HepG2 (cell line): ENCODE data around the gene CCL27. TPM values are rescaled to one million over a fixed set of nuclear protein-coding genes. Genes with fewer than 3 reads are reported as not detected.

Source experiments
- AHR ChIP-seq: IDR thresholded peaks from 2 replicates; pipeline ENCODE4 v1.6.1; 2018; ENCODE audit warnings: missing genetic modification reagents, missing compliant biosample characterization
- MBD4 ChIP-seq: IDR thresholded peaks from 2 replicates; pipeline ENCODE4 v1.6.1; 2012; ENCODE audit warnings: low read length, inconsistent platforms, borderline replicate concordance
- NCOR1 ChIP-seq: fragments of 200-600 bp; sonication (generic); IDR thresholded peaks from 2 replicates; pipeline ENCODE4 v1.7.0; 2017; ENCODE audit warnings: antibody characterized with exemption, low read length, borderline replicate concordance
- SALL1 ChIP-seq: sonication (generic); formaldehyde crosslinking; IDR thresholded peaks from 2 replicates; pipeline ENCODE4 v1.8.0; 2022; ENCODE audit warnings: mild to moderate bottlenecking, missing genetic modification reagents
- TBP ChIP-seq: sonication (generic); formaldehyde crosslinking; IDR thresholded peaks from 2 replicates; pipeline ENCODE4 v1.5.0; 2020; ENCODE audit warnings: missing genetic modification reagents
- ZFP1 ChIP-seq: IDR thresholded peaks from 2 replicates; pipeline ENCODE4 v1.6.1; 2016
- ZNF230 ChIP-seq: sonication (generic); formaldehyde crosslinking; IDR thresholded peaks from 2 replicates; pipeline ENCODE4 v1.4.0; 2020; ENCODE audit warnings: mild to moderate bottlenecking, missing genetic modification reagents
- ZNF670 ChIP-seq: sonication (generic); formaldehyde crosslinking; IDR thresholded peaks from 2 replicates; pipeline ENCODE4 v1.8.0; 2022; ENCODE audit warnings: mild to moderate bottlenecking, missing genetic modification reagents, borderline replicate concordance
- ZNF841 ChIP-seq: sonication (generic); formaldehyde crosslinking; IDR thresholded peaks from 2 replicates; pipeline ENCODE4 v1.8.1; 2023; ENCODE audit warnings: missing genetic modification reagents, borderline replicate concordance
- ZSCAN29 ChIP-seq: sonication (generic); formaldehyde crosslinking; conservative IDR thresholded peaks from 2 replicates; pipeline ENCODE4 v1.4.0; 2020; ENCODE audit warnings: mild to moderate bottlenecking, missing genetic modification reagents
- polyA plus RNA-seq, 8 experiments: library from polyadenylated mRNA; depleted of rRNA in 3 of 8; stranded (reverse) in 7 of 8; unstranded in 1 of 8; fragments of >200 nt; fragmentation: Illumina TruSeq in 4 of 8; extraction: Trizol in 4 of 8; gene quantifications; 2 replicates each; pipeline versions ENCODE4 v1.2.1 to v1.2.3, GENCODE V29; 2011 to 2016; ENCODE audit warnings: low read depth in 4 of 8, missing spikeins in 1 of 8, mixed read lengths in 1 of 8; ENCODE audit not compliant: insufficient read depth in 1 of 8
- total RNA-seq, 5 experiments: library from RNA; depleted of rRNA; stranded (reverse); fragments of >200 nt; fragmentation: Illumina TruSeq; extraction: Trizol; gene quantifications; 2 replicates each; pipeline ENCODE4 v1.2.3, GENCODE V29; 2016; ENCODE audit warnings: low read depth in 1 of 5
- TF ChIP-seq, protein P1 (sequence below): sonication (generic); formaldehyde crosslinking; IDR thresholded peaks from 2 replicates; pipeline ENCODE4 v1.8.1; 2022; ENCODE audit warnings: low read depth, mild to moderate bottlenecking, missing genetic modification reagents
- TF ChIP-seq, protein P2 (sequence below): sonication (generic); formaldehyde crosslinking; IDR thresholded peaks from 2 replicates; pipeline ENCODE4 v1.4.0; 2020; ENCODE audit warnings: missing genetic modification reagents, mild to moderate bottlenecking, borderline replicate concordance
- TF ChIP-seq, protein P3 (sequence below): sonication (generic); formaldehyde crosslinking; IDR thresholded peaks from one replicate; pipeline ENCODE4 v1.5.1; 2020; ENCODE audit warnings: mild to moderate bottlenecking, missing genetic modification reagents; ENCODE audit errors: not compliant biosample characterization
- TF ChIP-seq, protein P4 (sequence below): sonication (generic); formaldehyde crosslinking; IDR thresholded peaks from 2 replicates; pipeline ENCODE4 v1.5.0; 2020; ENCODE audit warnings: missing genetic modification reagents

The CCL27 gene
- total and polyA plus RNA-seq, 2 of the 13 experiments (the other 11 are each of a cell fraction or from before 2014, with no cell fraction given) = not detected

DNA sequence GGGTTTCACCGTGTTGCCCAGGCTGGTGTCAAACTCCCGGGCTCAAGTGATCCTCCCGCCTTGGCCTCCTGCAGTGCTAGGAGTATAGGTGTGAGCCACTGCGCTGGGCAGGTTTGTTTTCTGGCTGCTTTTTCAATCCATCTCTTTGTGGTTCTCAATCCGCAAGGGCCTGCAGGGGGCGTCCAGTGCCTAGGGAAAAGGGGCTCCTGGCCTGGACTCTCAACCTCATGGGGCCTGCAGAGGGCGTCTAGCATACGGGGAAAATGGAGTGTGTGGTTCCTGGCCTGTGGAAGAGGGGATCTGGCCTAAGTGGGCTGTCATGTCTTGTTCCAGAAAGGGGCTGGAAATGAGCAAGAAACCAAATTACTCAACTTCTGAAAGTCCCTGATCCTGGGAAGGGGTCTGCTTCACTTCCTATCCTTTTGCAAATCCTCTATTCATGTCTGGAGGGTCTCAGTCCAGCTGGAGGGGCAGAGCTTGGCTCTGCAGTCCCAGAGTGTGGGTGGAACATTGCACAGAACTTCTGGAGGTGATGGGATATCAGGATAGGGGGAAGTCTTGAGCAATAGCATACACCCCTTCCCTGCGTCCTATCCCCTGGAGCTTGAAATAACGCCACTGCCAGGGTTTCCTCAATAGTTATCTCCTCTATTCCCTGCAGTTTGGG is 12.7 kb upstream of the CCL27 start (continued):
- TF ChIP-seq, protein P1, sequence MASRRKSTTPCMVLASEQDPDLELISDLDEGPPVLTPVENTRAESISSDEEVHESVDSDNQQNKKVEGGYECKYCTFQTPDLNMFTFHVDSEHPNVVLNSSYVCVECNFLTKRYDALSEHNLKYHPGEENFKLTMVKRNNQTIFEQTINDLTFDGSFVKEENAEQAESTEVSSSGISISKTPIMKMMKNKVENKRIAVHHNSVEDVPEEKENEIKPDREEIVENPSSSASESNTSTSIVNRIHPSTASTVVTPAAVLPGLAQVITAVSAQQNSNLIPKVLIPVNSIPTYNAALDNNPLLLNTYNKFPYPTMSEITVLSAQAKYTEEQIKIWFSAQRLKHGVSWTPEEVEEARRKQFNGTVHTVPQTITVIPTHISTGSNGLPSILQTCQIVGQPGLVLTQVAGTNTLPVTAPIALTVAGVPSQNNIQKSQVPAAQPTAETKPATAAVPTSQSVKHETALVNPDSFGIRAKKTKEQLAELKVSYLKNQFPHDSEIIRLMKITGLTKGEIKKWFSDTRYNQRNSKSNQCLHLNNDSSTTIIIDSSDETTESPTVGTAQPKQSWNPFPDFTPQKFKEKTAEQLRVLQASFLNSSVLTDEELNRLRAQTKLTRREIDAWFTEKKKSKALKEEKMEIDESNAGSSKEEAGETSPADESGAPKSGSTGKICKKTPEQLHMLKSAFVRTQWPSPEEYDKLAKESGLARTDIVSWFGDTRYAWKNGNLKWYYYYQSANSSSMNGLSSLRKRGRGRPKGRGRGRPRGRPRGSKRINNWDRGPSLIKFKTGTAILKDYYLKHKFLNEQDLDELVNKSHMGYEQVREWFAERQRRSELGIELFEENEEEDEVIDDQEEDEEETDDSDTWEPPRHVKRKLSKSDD (CRISPR knock-in tag) = no peak
- no peak for TF ChIP-seq ZNF230 (CRISPR knock-in tag)
- no peak for TF ChIP-seq MBD4
- TF ChIP-seq, protein P2, sequence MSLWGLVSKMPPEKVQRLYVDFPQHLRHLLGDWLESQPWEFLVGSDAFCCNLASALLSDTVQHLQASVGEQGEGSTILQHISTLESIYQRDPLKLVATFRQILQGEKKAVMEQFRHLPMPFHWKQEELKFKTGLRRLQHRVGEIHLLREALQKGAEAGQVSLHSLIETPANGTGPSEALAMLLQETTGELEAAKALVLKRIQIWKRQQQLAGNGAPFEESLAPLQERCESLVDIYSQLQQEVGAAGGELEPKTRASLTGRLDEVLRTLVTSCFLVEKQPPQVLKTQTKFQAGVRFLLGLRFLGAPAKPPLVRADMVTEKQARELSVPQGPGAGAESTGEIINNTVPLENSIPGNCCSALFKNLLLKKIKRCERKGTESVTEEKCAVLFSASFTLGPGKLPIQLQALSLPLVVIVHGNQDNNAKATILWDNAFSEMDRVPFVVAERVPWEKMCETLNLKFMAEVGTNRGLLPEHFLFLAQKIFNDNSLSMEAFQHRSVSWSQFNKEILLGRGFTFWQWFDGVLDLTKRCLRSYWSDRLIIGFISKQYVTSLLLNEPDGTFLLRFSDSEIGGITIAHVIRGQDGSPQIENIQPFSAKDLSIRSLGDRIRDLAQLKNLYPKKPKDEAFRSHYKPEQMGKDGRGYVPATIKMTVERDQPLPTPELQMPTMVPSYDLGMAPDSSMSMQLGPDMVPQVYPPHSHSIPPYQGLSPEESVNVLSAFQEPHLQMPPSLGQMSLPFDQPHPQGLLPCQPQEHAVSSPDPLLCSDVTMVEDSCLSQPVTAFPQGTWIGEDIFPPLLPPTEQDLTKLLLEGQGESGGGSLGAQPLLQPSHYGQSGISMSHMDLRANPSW (CRISPR knock-in tag) = no peak
- no peak for TF ChIP-seq TBP (CRISPR knock-in tag)
- TF ChIP-seq ZNF841 (CRISPR knock-in tag) = no peak
- TF ChIP-seq SALL1 (CRISPR knock-in tag) = peak; percentile 58; the same call in 1 of the 2 replicates
- no peak for TF ChIP-seq ZSCAN29 (CRISPR knock-in tag)
- TF ChIP-seq, protein P3, sequence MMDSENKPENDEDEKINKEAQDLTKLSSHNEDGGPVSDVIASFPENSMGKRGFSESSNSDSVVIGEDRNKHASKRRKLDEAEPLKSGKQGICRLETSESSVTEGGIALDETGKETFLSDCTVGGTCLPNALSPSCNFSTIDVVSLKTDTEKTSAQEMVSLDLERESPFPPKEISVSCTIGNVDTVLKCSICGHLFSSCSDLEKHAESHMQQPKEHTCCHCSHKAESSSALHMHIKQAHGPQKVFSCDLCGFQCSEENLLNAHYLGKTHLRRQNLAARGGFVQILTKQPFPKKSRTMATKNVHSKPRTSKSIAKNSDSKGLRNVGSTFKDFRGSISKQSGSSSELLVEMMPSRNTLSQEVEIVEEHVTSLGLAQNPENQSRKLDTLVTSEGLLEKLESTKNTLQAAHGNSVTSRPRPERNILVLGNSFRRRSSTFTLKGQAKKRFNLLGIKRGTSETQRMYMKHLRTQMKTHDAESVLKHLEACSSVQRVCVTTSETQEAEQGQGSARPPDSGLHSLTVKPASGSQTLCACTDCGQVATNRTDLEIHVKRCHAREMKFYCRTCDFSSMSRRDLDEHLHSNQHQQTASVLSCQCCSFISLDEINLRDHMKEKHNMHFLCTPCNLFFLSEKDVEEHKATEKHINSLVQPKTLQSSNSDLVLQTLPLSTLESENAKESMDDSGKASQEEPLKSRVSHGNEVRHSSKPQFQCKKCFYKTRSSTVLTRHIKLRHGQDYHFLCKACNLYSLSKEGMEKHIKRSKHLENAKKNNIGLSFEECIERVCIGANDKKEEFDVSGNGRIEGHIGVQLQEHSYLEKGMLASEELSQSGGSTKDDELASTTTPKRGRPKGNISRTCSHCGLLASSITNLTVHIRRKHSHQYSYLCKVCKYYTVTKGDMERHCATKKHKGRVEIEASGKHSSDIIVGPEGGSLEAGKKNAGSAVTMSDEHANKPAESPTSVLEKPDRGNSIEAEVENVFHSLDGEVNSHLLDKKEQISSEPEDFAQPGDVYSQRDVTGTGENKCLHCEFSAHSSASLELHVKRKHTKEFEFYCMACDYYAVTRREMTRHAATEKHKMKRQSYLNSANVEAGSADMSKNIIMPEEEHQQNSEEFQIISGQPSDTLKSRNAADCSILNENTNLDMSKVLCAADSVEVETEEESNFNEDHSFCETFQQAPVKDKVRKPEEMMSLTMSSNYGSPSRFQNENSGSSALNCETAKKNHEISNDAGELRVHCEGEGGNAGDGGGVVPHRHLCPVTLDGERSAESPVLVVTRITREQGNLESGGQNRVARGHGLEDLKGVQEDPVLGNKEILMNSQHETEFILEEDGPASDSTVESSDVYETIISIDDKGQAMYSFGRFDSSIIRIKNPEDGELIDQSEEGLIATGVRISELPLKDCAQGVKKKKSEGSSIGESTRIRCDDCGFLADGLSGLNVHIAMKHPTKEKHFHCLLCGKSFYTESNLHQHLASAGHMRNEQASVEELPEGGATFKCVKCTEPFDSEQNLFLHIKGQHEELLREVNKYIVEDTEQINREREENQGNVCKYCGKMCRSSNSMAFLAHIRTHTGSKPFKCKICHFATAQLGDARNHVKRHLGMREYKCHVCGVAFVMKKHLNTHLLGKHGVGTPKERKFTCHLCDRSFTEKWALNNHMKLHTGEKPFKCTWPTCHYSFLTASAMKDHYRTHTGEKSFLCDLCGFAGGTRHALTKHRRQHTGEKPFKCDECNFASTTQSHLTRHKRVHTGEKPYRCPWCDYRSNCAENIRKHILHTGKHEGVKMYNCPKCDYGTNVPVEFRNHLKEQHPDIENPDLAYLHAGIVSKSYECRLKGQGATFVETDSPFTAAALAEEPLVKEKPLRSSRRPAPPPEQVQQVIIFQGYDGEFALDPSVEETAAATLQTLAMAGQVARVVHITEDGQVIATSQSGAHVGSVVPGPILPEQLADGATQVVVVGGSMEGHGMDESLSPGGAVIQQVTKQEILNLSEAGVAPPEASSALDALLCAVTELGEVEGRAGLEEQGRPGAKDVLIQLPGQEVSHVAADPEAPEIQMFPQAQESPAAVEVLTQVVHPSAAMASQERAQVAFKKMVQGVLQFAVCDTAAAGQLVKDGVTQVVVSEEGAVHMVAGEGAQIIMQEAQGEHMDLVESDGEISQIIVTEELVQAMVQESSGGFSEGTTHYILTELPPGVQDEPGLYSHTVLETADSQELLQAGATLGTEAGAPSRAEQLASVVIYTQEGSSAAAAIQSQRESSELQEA (CRISPR knock-in tag) = no peak
- TF ChIP-seq, protein P4, sequence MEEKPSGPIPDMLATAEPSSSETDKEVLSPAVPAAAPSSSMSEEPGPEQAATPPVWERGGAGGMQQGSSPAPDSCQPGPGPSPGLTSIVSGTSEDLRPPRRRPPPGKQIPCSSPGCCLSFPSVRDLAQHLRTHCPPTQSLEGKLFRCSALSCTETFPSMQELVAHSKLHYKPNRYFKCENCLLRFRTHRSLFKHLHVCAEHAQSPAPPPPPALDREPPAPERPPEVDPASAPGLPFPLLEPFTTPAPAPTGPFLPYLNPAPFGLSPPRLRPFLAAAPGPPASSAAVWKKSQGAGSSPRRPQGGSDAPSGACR = no peak
- no peak for TF ChIP-seq ZFP1 (CRISPR knock-in tag)
- no peak for TF ChIP-seq AHR (CRISPR knock-in tag)
- TF ChIP-seq NCOR1 = no peak
- TF ChIP-seq ZNF670 = no peak
